IPS-15b (cell line): ENCODE measurements around the gene KCTD2.
"Not testable (repeated sequence)": the region's sequence is repeated elsewhere in the genome, so short reads cannot be mapped to it uniquely, and the experiment has no call there.

Experiments used
- H3K27me3 ChIP-seq: one replicate; pipeline ENCODE4 v1.6.1; 2013; ENCODE audit warnings: low read length; ENCODE audit not compliant: control insufficient read depth, insufficient read depth
- H3K36me3 ChIP-seq: one replicate; pipeline ENCODE4 v1.6.1; 2013; ENCODE audit warnings: low read length; ENCODE audit not compliant: control insufficient read depth, insufficient read depth
- H3K4me1 ChIP-seq: one replicate; pipeline ENCODE4 v1.6.1; 2013; ENCODE audit warnings: mild to moderate bottlenecking, low read length; ENCODE audit not compliant: control insufficient read depth, insufficient read depth
- H3K4me3 ChIP-seq: one replicate; pipeline ENCODE4 v1.5.1; 2013; ENCODE audit warnings: low read depth, low read length
- H3K9ac ChIP-seq: one replicate; pipeline ENCODE4 v1.6.1; 2013; ENCODE audit warnings: low read depth, mild to moderate bottlenecking, low read length
- H3K9me3 ChIP-seq: one replicate; pipeline ENCODE4 v1.6.1; 2013; ENCODE audit warnings: mild to moderate bottlenecking, low read length; ENCODE audit not compliant: control insufficient read depth, insufficient read depth

KCTD2 gene

DNA sequence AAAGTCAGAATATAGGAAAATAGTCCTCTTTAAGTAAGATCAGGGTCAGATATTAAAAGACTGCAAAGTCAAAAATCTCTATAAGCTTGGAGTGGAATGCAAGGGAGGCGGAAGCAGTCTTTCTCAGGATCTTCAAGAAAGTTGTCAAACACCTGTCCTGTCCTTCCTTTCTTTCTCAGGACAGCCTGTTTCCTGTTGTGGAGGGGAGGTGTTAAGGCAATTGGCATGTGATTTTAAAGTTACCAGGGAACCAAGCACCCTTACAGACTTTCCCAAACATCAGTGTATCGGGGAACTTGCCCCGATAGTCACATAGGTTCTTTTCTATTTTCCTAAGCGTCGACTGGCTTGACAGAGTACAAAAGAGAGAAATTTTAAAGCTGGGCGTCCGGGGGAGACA lies 2.3 kb upstream of the KCTD2 start:
- H3K4me1 ChIP-seq: peaks cover 18% of the 10 kb centered on the region
- peak overlapping the region; percentile 45 for H3K4me3 ChIP-seq
- no peaks in the 10 kb centered on the region for H3K9me3 ChIP-seq
- no peak overlapping the region for H3K9ac ChIP-seq
- no peaks in the 10 kb centered on the region for H3K27me3 ChIP-seq
- peaks cover 23% of the 10 kb centered on the region for H3K36me3 ChIP-seq

GRCh38 chr17:75045946-75046406 lies 1.0 kb upstream of the KCTD2 start:
- H3K4me3 ChIP-seq: peak overlapping the region; percentile 97
- H3K27me3 ChIP-seq, H3K9me3 ChIP-seq: not testable (repeated sequence)
- peaks cover 16% of the 10 kb centered on the region for H3K4me1 ChIP-seq
- peak overlapping the region; percentile 90 for H3K9ac ChIP-seq
- peaks cover 14% of the 10 kb centered on the region for H3K36me3 ChIP-seq

DNA sequence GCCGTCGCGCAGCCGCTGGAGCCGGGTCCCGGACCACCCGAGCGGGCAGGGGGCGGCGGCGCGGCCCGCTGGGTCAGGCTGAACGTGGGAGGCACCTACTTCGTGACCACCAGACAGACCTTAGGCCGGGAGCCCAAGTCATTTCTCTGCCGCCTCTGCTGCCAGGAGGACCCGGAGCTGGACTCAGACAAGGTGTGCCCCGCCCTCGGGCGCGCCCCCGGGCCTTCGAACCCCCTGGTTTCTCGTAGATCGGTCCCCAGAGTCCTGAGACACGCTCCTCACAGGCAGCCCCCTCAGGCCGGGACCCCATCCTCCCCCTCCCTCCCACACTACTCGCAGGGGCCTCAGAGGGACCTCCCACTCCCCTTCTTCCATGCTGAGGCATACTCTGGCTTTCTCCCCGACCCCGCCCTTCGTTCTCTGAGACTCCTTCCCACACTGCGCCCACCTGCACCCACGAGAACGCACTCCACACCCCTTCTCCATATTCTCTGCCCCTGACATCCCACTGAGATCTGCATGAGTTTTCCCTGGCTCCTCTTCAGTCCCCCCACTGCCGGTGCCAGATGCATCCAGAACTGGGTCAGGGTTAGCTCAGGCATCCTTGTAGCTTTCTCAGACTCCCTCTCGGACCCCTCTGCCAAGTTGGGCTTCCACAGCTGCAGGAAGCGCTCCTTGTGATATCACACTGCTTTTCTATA lies 523 bp downstream of the KCTD2 start:
- no peaks in the 10 kb centered on the region for H3K27me3 ChIP-seq
- peak overlapping the region; percentile 87 for H3K9ac ChIP-seq
- no peaks in the 10 kb centered on the region for H3K9me3 ChIP-seq
- peaks cover 10% of the 10 kb centered on the region for H3K4me1 ChIP-seq
- H3K36me3 ChIP-seq: peaks cover 9% of the 10 kb centered on the region
- H3K4me3 ChIP-seq: peak overlapping the region; percentile 99

GRCh38 chr17:75048249-75048878 lies 1.3 kb downstream of the KCTD2 start:
- Histone ChIP-seq H3K4me3 (peak overlapping the region; percentile 99), H3K9me3 (no peaks in the 10 kb centered on the region), H3K9ac (peak overlapping the region; percentile 87), H3K36me3 (peaks cover 12% of the 10 kb centered on the region), H3K27me3 (no peaks in the 10 kb centered on the region), H3K4me1 (peaks cover 9% of the 10 kb centered on the region)

DNA sequence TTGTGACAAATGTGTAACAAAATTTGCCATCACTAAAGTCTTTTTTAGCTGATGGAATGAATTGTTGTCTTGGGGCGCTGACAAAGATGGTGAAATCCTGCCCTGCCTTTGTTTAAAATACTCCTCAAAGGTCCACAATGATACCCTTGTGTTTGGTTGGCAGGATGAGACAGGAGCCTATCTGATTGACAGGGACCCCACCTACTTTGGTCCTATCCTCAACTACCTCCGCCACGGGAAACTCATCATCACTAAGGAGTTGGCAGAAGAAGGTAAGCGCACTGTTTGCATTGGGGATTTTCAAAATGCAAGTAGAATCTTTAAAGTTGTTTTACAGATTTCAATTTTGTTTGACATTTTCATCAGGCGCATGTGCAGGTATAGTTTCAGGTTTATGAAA lies 2.0 kb downstream of the KCTD2 start:
- Histone ChIP-seq H3K9me3 (no peaks in the 10 kb centered on the region), H3K27me3 (no peaks in the 10 kb centered on the region), H3K4me3 (no peak overlapping the region), H3K36me3 (peaks cover 19% of the 10 kb centered on the region), H3K4me1 (peaks cover 6% of the 10 kb centered on the region), H3K9ac (no peak overlapping the region)

DNA sequence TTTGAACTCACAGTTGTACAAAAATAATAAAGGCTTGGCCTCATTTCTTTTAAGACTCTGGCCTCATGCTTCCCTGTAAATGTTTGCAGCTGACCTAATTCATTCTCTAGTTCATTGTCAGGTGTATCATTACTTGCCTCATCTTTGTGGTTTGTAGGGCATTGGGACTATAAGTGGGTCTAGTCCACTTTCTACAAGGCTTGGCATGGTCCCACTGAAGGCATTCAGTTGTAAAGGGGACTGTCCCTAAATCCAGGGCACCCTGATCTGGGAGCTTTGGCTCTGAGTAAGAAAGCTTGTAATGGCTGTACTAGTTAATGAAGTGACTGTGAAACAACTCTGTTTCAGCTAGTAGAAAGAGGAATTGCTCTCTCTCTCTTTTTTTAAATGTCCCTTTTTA lies 2.7 kb downstream of the KCTD2 start:
- Histone ChIP-seq H3K9ac (no peak overlapping the region), H3K27me3 (no peaks in the 10 kb centered on the region), H3K4me1 (peaks cover 3% of the 10 kb centered on the region), H3K4me3 (no peak overlapping the region), H3K36me3 (peaks cover 22% of the 10 kb centered on the region), H3K9me3 (no peaks in the 10 kb centered on the region)

- no peaks in the 10 kb centered on the region for H3K9me3 ChIP-seq
- H3K36me3 ChIP-seq: peaks cover 22% of the 10 kb centered on the region
- peaks cover 3% of the 10 kb centered on the region for H3K4me1 ChIP-seq
- no peak overlapping the region for H3K4me3 ChIP-seq
- H3K9ac ChIP-seq: no peak overlapping the region
- H3K27me3 ChIP-seq: no peaks in the 10 kb centered on the region
Observed at GRCh38 chr17:75051941-75052340, 4.9 kb downstream of the KCTD2 start.

- Histone ChIP-seq H3K9ac (no peak overlapping the region), H3K36me3 (peaks cover 47% of the 10 kb centered on the region), H3K4me1 (no peaks in the 10 kb centered on the region), H3K4me3 (no peak overlapping the region), H3K27me3 (no peaks in the 10 kb centered on the region), H3K9me3 (no peaks in the 10 kb centered on the region)
Observed at GRCh38 chr17:75059369-75060345, 12.6 kb downstream of the KCTD2 start.

- Histone ChIP-seq H3K9me3 (no peaks in the 10 kb centered on the region), H3K27me3 (no peaks in the 10 kb centered on the region), H3K36me3 (peaks cover 47% of the 10 kb centered on the region), H3K4me1 (no peaks in the 10 kb centered on the region), H3K4me3 (no peak overlapping the region), H3K9ac (no peak overlapping the region)
Observed at GRCh38 chr17:75060434-75061054, 13.5 kb downstream of the KCTD2 start.

DNA sequence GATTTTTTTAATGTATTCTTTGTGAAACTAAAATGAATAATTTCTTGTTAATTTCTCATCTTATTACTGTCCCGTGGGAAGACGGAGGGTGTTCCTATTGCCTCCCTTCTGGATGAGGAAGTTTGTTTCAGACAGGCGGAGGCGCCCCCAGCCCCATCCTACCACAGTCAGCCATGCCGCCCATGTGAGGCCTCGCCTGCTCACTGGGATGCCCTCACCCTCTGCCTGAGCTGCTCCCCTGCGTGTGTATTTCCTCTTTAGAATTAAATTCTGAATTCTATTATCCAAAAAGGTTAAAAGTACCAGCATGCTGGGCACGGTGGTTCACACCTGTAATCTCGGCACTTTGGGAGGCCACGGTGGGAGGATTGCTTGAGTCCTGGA lies 14.0 kb downstream of the KCTD2 start:
- Histone ChIP-seq H3K36me3 (peaks cover 47% of the 10 kb centered on the region), H3K27me3 (no peaks in the 10 kb centered on the region), H3K4me3 (no peak overlapping the region), H3K4me1 (no peaks in the 10 kb centered on the region), H3K9ac (no peak overlapping the region), H3K9me3 (no peaks in the 10 kb centered on the region)

DNA sequence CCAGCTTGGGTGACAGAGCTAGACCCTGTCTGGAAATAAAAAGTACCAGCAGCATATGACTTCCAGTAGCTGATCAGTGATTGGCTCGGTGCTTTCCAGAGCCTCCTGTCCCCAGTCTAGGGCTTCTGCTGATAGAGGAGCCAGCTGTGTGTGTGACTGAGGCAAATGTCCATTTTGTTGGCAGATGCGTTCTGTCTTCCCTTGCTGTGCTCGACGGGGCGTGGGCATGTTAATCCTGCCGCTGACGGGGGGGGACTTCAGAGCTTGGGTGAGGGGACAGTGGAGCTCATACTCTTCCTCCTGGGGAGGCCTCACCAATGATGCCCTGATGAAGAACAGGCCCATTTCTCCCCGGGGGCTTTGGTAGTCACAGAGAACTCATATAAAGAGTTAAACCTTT lies 14.6 kb downstream of the KCTD2 start:
- Histone ChIP-seq H3K4me1 (no peaks in the 10 kb centered on the region), H3K36me3 (peaks cover 47% of the 10 kb centered on the region), H3K9me3 (no peaks in the 10 kb centered on the region), H3K9ac (no peak overlapping the region), H3K27me3 (no peaks in the 10 kb centered on the region), H3K4me3 (no peak overlapping the region)
